HepG2 (cell line): ENCODE data around the gene MRPL36. TPM values are rescaled to one million over a fixed set of nuclear protein-coding genes. Genes with fewer than 3 reads are reported as not detected.

Experiments used
- HNF1A ChIP-seq, 2 experiments: sonication (generic) in 1 of 2; formaldehyde crosslinking in 1 of 2; IDR thresholded peaks; 2 replicates each; pipeline versions ENCODE4 v1.4.0 to v1.6.1; 2016 to 2020; ENCODE audit warnings: borderline replicate concordance in 1 of 2, low read depth in 1 of 2, mild to moderate bottlenecking in 1 of 2, missing genetic modification reagents in 1 of 2
- REST ChIP-seq, 2 experiments: IDR thresholded peaks; 2 replicates each; pipeline ENCODE4 v1.6.1; 2011 to 2012; ENCODE audit warnings: low read length in 2 of 2, borderline replicate concordance in 1 of 2, low read depth in 1 of 2, mild to moderate bottlenecking in 1 of 2, moderate library complexity in 1 of 2
- polyA plus RNA-seq, 8 experiments: library from polyadenylated mRNA; depleted of rRNA in 3 of 8; stranded (reverse) in 7 of 8; unstranded in 1 of 8; fragments of >200 nt; fragmentation: Illumina TruSeq in 4 of 8; extraction: Trizol in 4 of 8; gene quantifications; 2 replicates each; pipeline versions ENCODE4 v1.2.1 to v1.2.3, GENCODE V29; 2011 to 2016; ENCODE audit warnings: low read depth in 4 of 8, missing spikeins in 1 of 8, mixed read lengths in 1 of 8; ENCODE audit not compliant: insufficient read depth in 1 of 8
- total RNA-seq, 5 experiments: library from RNA; depleted of rRNA; stranded (reverse); fragments of >200 nt; fragmentation: Illumina TruSeq; extraction: Trizol; gene quantifications; 2 replicates each; pipeline ENCODE4 v1.2.3, GENCODE V29; 2016; ENCODE audit warnings: low read depth in 1 of 5

MRPL36 gene
- total and polyA plus RNA-seq, 2 of the 13 experiments (the other 11 are each of a cell fraction or from before 2014, with no cell fraction given) = 71.3 to 113 TPM

GRCh38 chr5:1783216-1783554, 16.5 kb downstream of the MRPL36 start (continued):
- no peak for TF ChIP-seq HNF1A (IDR thresholded peaks at IDR 0.05; ENCODE audit: low read depth)
- TF ChIP-seq HNF1A (CRISPR knock-in tag; IDR thresholded peaks at IDR 0.05; ENCODE audit: borderline replicate concordance) = no peak
- TF ChIP-seq REST (IDR thresholded peaks at IDR 0.05; ENCODE audit: borderline replicate concordance in 1 of 2, low read depth in 1 of 2, low read length in 2 of 2) = no peak
